A549 (cell line): ENCODE data around the gene ASPSCR1. TPM values are rescaled to one million over a fixed set of nuclear protein-coding genes. Genes with fewer than 3 reads are reported as not detected.

Source experiments
- BHLHE40 ChIP-seq: IDR thresholded peaks from 2 replicates; pipeline ENCODE4 v1.6.1; 2012; ENCODE audit warnings: low read depth, low read length, inconsistent platforms
- CBX8 ChIP-seq: fragments of 200-600 bp; sonication (generic); IDR thresholded peaks from 2 replicates; pipeline ENCODE4 v1.6.1; 2016
- CHD2 ChIP-seq: fragments of 150-350 bp; IDR thresholded peaks from 2 replicates; pipeline ENCODE4 v1.6.1; 2014; ENCODE audit warnings: low read length; ENCODE audit not compliant: partially characterized antibody
- EHMT2 ChIP-seq: fragments of 200-600 bp; sonication (generic); IDR thresholded peaks from 2 replicates; pipeline ENCODE4 v1.6.1; 2016; ENCODE audit warnings: antibody characterized with exemption, low read depth, mild to moderate bottlenecking, moderate library complexity
- EP300 ChIP-seq, 2 experiments: fragments of >200 bp; sonication (Bioruptor Twin); formaldehyde crosslinking; IDR thresholded peaks; 2 replicates in 1 of 2; 3 replicates in 1 of 2; pipeline ENCODE4 v1.6.1; 2016 to 2017
- FOSB ChIP-seq: fragments of 250-450 bp; sonication (Bioruptor Pico); IDR thresholded peaks from 2 replicates; pipeline ENCODE4 v1.5.0; 2020; ENCODE audit warnings: mild to moderate bottlenecking, moderate library complexity
- FOSL2 ChIP-seq, 2 experiments: fragments of 450-650 bp in 1 of 2; fragments of >200 bp in 1 of 2; sonication (Bioruptor Twin) in 1 of 2; formaldehyde crosslinking; IDR thresholded peaks; 2 replicates each; pipeline versions ENCODE4 v1.5.0 to v1.6.1; 2016 to 2020; ENCODE audit warnings: mild to moderate bottlenecking in 1 of 2, moderate library complexity in 1 of 2
- FOXS1 ChIP-seq: fragments of 250-450 bp; sonication (Bioruptor Pico); IDR thresholded peaks from 2 replicates; pipeline ENCODE4 v1.5.0; 2020; ENCODE audit warnings: mild to moderate bottlenecking, moderate library complexity
- GATA3 ChIP-seq: IDR thresholded peaks from 2 replicates; pipeline ENCODE4 v1.6.1; 2012; ENCODE audit warnings: borderline replicate concordance
- HES2 ChIP-seq: fragments of >200 bp; sonication (Bioruptor Twin); formaldehyde crosslinking; IDR thresholded peaks from 2 replicates; pipeline ENCODE4 v1.6.1; 2016
- HEYL ChIP-seq: fragments of 250-450 bp; sonication (Bioruptor Pico); IDR thresholded peaks from 2 replicates; pipeline ENCODE4 v1.8.0; 2021; ENCODE audit warnings: mild to moderate bottlenecking, moderate library complexity
- KDM1A ChIP-seq: fragments of 200-600 bp; sonication (generic); IDR thresholded peaks from 2 replicates; pipeline ENCODE4 v1.6.1; 2016; ENCODE audit warnings: low read depth, mild to moderate bottlenecking
- KDM5A ChIP-seq: fragments of 200-600 bp; sonication (generic); IDR thresholded peaks from 2 replicates; pipeline ENCODE4 v1.6.1; 2016; ENCODE audit warnings: antibody characterized with exemption, mild to moderate bottlenecking
- MAFK ChIP-seq: fragments of 450-650 bp; IDR thresholded peaks from 2 replicates; pipeline ENCODE4 v1.6.1; 2014; ENCODE audit not compliant: partially characterized antibody
- MAX ChIP-seq: IDR thresholded peaks from 2 replicates; pipeline ENCODE4 v1.6.1; 2012
- MAZ ChIP-seq: fragments of 150-350 bp; IDR thresholded peaks from 2 replicates; pipeline ENCODE4 v1.6.1; 2014; ENCODE audit warnings: antibody characterized with exemption, low read depth, low read length, borderline replicate concordance
- MYC ChIP-seq: IDR thresholded peaks from 2 replicates; pipeline ENCODE4 v1.6.1; 2012; ENCODE audit warnings: mild to moderate bottlenecking, inconsistent platforms, low read length, improper control_type of control experiment, borderline replicate concordance
- NPAS2 ChIP-seq: fragments of 250-450 bp; sonication (Bioruptor Pico); IDR thresholded peaks from 2 replicates; pipeline ENCODE4 v1.8.0; 2022; ENCODE audit warnings: mild to moderate bottlenecking, moderate library complexity, borderline replicate concordance
- NR3C1 ChIP-seq: fragments of >200 bp; sonication (Bioruptor Twin); formaldehyde crosslinking; IDR thresholded peaks from 3 replicates; pipeline ENCODE4 v1.6.1; 2017
- PBX3 ChIP-seq: IDR thresholded peaks from 2 replicates; pipeline ENCODE4 v1.6.1; 2012
- POLR2AphosphoS2 ChIP-seq: conservative IDR thresholded peaks from 2 replicates; pipeline ENCODE4 v1.6.1; 2012; ENCODE audit warnings: low read length, improper control_type of control experiment, inconsistent platforms
- RARB ChIP-seq: fragments of 250-450 bp; sonication (Bioruptor Pico); IDR thresholded peaks from 2 replicates; pipeline ENCODE4 v1.8.0; 2021; ENCODE audit warnings: mild to moderate bottlenecking, moderate library complexity
- RCOR1 ChIP-seq: fragments of 150-350 bp; IDR thresholded peaks from 2 replicates; pipeline ENCODE4 v1.6.1; 2014; ENCODE audit warnings: antibody characterized with exemption, low read length, low read depth
- REST ChIP-seq: fragments of 200-600 bp; sonication (generic); IDR thresholded peaks from 2 replicates; pipeline ENCODE4 v1.6.1; 2016; ENCODE audit warnings: antibody characterized with exemption, mild to moderate bottlenecking, moderate library complexity
- RFX5 ChIP-seq: fragments of 450-650 bp; IDR thresholded peaks from 2 replicates; pipeline ENCODE4 v1.7.1; 2014; ENCODE audit warnings: antibody characterized with exemption, mild to moderate bottlenecking, moderate library complexity
- SREBF2 ChIP-seq: fragments of 450-650 bp; IDR thresholded peaks from 2 replicates; pipeline ENCODE4 v1.6.1; 2014; ENCODE audit warnings: mild to moderate bottlenecking, moderate library complexity
- TFCP2L1 ChIP-seq: fragments of 250-450 bp; sonication (Bioruptor Pico); IDR thresholded peaks from 2 replicates; pipeline ENCODE4 v1.5.0; 2021; ENCODE audit warnings: mild to moderate bottlenecking
- TP53 ChIP-seq: fragments of 250-450 bp; sonication (Bioruptor Pico); IDR thresholded peaks from 2 replicates; pipeline ENCODE4 v1.5.0; 2021; ENCODE audit warnings: mild to moderate bottlenecking, moderate library complexity
- ZFP36 ChIP-seq: fragments of 450-650 bp; IDR thresholded peaks from 2 replicates; pipeline ENCODE4 v1.6.1; 2014; ENCODE audit warnings: borderline replicate concordance; ENCODE audit not compliant: partially characterized antibody
- ZSCAN20 ChIP-seq: fragments of 250-450 bp; sonication (Bioruptor Pico); IDR thresholded peaks from 2 replicates; pipeline ENCODE4 v1.8.0; 2022; ENCODE audit warnings: mild to moderate bottlenecking, moderate library complexity
- polyA plus RNA-seq, 4 experiments: library from polyadenylated mRNA; depleted of rRNA in 3 of 4; stranded (reverse); fragments of >200 nt; fragmentation: RNase III in 1 of 4; extraction: RNeasy Plus Mini Kit Qiagen cat#74134 plus additional on column Dnase treatment in 1 of 4; gene quantifications; 2 replicates in 3 of 4; 3 replicates in 1 of 4; pipeline ENCODE4 v1.2.3, GENCODE V29; 2011 to 2017
- TF ChIP-seq, protein P1 (sequence below): fragments of 250-450 bp; sonication (Bioruptor Pico); IDR thresholded peaks from 2 replicates; pipeline ENCODE4 v1.5.0; 2021; ENCODE audit warnings: mild to moderate bottlenecking, moderate library complexity, borderline replicate concordance
- TF ChIP-seq, protein P2 (sequence below): fragments of 250-450 bp; sonication (Bioruptor Pico); IDR thresholded peaks from 2 replicates; pipeline ENCODE4 v1.5.0; 2020; ENCODE audit warnings: low read depth, mild to moderate bottlenecking, moderate library complexity
- TF ChIP-seq, protein P3 (sequence below): IDR thresholded peaks from 2 replicates; pipeline ENCODE4 v1.6.1; 2012; ENCODE audit warnings: low read depth, borderline replicate concordance

Gene ASPSCR1
- polyA plus RNA-seq, 2 of the 4 experiments (the other 2 are of a cell fraction) = 12.3 to 25.7 TPM

GRCh38 chr17:82003411-82004381, 26.3 kb downstream of the ASPSCR1 start (continued):
- TF ChIP-seq ZSCAN20 (CRISPR knock-in tag) = no peak
- TF ChIP-seq, protein P1, sequence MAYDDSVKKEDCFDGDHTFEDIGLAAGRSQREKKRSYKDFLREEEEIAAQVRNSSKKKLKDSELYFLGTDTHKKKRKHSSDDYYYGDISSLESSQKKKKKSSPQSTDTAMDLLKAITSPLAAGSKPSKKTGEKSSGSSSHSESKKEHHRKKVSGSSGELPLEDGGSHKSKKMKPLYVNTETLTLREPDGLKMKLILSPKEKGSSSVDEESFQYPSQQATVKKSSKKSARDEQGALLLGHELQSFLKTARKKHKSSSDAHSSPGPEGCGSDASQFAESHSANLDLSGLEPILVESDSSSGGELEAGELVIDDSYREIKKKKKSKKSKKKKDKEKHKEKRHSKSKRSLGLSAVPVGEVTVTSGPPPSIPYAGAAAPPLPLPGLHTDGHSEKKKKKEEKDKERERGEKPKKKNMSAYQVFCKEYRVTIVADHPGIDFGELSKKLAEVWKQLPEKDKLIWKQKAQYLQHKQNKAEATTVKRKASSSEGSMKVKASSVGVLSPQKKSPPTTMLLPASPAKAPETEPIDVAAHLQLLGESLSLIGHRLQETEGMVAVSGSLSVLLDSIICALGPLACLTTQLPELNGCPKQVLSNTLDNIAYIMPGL (CRISPR knock-in tag) = peak; percentile 76
- no peak for TF ChIP-seq HES2
- TF ChIP-seq RARB = 0 out of 2 replicates have a peak, but pooled peaks have one; percentile 17
- 0 out of 5 replicates have a peak, but pooled peaks of 1 of the 2 experiments have one; percentile 38 for TF ChIP-seq EP300 (IDR thresholded peaks at IDR 0.05)
- no peak for TF ChIP-seq HEYL (CRISPR knock-in tag)
- no peak for TF ChIP-seq CBX8
- peak; percentile 92 for TF ChIP-seq TP53
- TF ChIP-seq EHMT2 = no peak
- TF ChIP-seq PBX3 = no peak
- no peak for TF ChIP-seq FOSB (CRISPR knock-in tag)
- TF ChIP-seq TFCP2L1 (CRISPR knock-in tag) = peak; percentile 78; the same call in 1 of the 2 replicates
- peak; percentile 12; the same call in 1 of the 2 replicates for TF ChIP-seq RFX5
- TF ChIP-seq MYC = peak; percentile 96
- peak; percentile 82 for TF ChIP-seq FOXS1 (CRISPR knock-in tag)
- TF ChIP-seq RCOR1 = no peak
- TF ChIP-seq, protein P2, sequence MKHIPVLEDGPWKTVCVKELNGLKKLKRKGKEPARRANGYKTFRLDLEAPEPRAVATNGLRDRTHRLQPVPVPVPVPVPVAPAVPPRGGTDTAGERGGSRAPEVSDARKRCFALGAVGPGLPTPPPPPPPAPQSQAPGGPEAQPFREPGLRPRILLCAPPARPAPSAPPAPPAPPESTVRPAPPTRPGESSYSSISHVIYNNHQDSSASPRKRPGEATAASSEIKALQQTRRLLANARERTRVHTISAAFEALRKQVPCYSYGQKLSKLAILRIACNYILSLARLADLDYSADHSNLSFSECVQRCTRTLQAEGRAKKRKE (CRISPR knock-in tag) = peak; percentile 92
- TF ChIP-seq NPAS2 (CRISPR knock-in tag) = peak; percentile 78
- peak; percentile 74 for TF ChIP-seq BHLHE40
- TF ChIP-seq MAZ = 0 out of 2 replicates have a peak, but pooled peaks have one; percentile 5
- no peak for TF ChIP-seq KDM5A
- TF ChIP-seq ZFP36 = no peak
- no peak for TF ChIP-seq POLR2AphosphoS2
- no peak for TF ChIP-seq NR3C1
- no peak for TF ChIP-seq CHD2
- no peak for TF ChIP-seq KDM1A
- TF ChIP-seq SREBF2 = no peak
- peak; percentile 100 for TF ChIP-seq MAX
- peak; percentile 61; the same call in 1 of the 2 replicates for TF ChIP-seq GATA3
- TF ChIP-seq MAFK = no peak
- TF ChIP-seq, protein P3, sequence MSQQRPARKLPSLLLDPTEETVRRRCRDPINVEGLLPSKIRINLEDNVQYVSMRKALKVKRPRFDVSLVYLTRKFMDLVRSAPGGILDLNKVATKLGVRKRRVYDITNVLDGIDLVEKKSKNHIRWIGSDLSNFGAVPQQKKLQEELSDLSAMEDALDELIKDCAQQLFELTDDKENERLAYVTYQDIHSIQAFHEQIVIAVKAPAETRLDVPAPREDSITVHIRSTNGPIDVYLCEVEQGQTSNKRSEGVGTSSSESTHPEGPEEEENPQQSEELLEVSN = peak; percentile 99
- TF ChIP-seq FOSL2 (IDR thresholded peaks at IDR 0.05) = no peak
- TF ChIP-seq FOSL2 (CRISPR knock-in tag; IDR thresholded peaks at IDR 0.05) = peak; percentile 91
- TF ChIP-seq REST = peak; percentile 29; the same call in 1 of the 2 replicates
